ENCODE measurements around the gene USP37. TPM values are rescaled to one million over a fixed set of nuclear protein-coding genes. Genes with fewer than 3 reads are reported as not detected.

USP37 gene
- total RNA-seq, 1 experiment from 2014 or later = 23.5 TPM

- Histone ChIP-seq H3K4me2 (ENCODE audit: low read length) (no peak overlapping the region), H3K36me3 (ENCODE audit: control insufficient read depth in 1 of 2, insufficient read depth in 2 of 2, low read length in 2 of 2) (no peaks in the 10 kb centered on the region), H4K20me1 (ENCODE audit: insufficient read depth) (no peaks in the 10 kb centered on the region), H3K9ac (ENCODE audit: low read length) (no peak overlapping the region), H3K27me3 (ENCODE audit: insufficient read depth, low read length) (no peaks in the 10 kb centered on the region), H3K79me2 (ENCODE audit: insufficient read depth, low read length) (no peaks in the 10 kb centered on the region), H3K4me1 (ENCODE audit: control insufficient read depth in 1 of 2, insufficient read depth in 2 of 2, low read length in 2 of 2) (peaks cover 0 to 3% of the 10 kb centered on the region in 2 experiments; a peak in 1 of 4 replicates), H3K4me3 (replicated peaks in 1 of 2; ENCODE audit: low read depth in 1 of 2, low read length in 2 of 2) (no peak overlapping the region), H3K9me2 (ENCODE audit: insufficient read depth) (no peaks in the 10 kb centered on the region), H3K9me3 (ENCODE audit: control insufficient read depth in 1 of 2, insufficient read depth in 1 of 2, low read depth in 1 of 2, low read length in 2 of 2) (no peaks in the 10 kb centered on the region), H3K27ac (ENCODE audit: low read depth, low read length) (no peak overlapping the region), H2AFZ (ENCODE audit: low read depth, low read length, poor library complexity, severe bottlenecking) (no peak overlapping the region)
- RAD21 ChIA-PET (ENCODE audit: low non-redundant PET in 1 of 2, low total read pairs in 2 of 2, uncharacterized antibody in 2 of 2, unreplicated experiment in 2 of 2) = no interaction called here
- no TSS peak for BruUV-seq (replicated peaks)
- TF ChIP-seq ZBTB33 (IDR thresholded peaks at IDR 0.05; ENCODE audit: extremely low read depth, insufficient replicate concordance, low read length) = no peak
- TF ChIP-seq, protein P1, sequence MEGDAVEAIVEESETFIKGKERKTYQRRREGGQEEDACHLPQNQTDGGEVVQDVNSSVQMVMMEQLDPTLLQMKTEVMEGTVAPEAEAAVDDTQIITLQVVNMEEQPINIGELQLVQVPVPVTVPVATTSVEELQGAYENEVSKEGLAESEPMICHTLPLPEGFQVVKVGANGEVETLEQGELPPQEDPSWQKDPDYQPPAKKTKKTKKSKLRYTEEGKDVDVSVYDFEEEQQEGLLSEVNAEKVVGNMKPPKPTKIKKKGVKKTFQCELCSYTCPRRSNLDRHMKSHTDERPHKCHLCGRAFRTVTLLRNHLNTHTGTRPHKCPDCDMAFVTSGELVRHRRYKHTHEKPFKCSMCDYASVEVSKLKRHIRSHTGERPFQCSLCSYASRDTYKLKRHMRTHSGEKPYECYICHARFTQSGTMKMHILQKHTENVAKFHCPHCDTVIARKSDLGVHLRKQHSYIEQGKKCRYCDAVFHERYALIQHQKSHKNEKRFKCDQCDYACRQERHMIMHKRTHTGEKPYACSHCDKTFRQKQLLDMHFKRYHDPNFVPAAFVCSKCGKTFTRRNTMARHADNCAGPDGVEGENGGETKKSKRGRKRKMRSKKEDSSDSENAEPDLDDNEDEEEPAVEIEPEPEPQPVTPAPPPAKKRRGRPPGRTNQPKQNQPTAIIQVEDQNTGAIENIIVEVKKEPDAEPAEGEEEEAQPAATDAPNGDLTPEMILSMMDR (IDR thresholded peaks at IDR 0.05 in 2 of 3, conservative IDR thresholded peaks at IDR 0.05 in 1 of 3; ENCODE audit: borderline replicate concordance in 1 of 3, insufficient read depth in 1 of 3, low read depth in 2 of 3, low read length in 2 of 3) = no peak
- TF ChIP-seq REST (IDR thresholded peaks at IDR 0.05; ENCODE audit: low read depth) = no peak
- TF ChIP-seq, protein P2, sequence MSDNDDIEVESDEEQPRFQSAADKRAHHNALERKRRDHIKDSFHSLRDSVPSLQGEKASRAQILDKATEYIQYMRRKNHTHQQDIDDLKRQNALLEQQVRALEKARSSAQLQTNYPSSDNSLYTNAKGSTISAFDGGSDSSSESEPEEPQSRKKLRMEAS (IDR thresholded peaks at IDR 0.05) = no peak
- TF ChIP-seq TCF7L2 (IDR thresholded peaks at IDR 0.05; ENCODE audit: borderline replicate concordance, extremely low read depth, insufficient read depth, insufficient read length) = no peak
- no peak for TF ChIP-seq YY1 (IDR thresholded peaks at IDR 0.05; ENCODE audit: extremely low read depth, insufficient replicate concordance, low read depth, low read length)
- no peak for TF ChIP-seq RAD21 (IDR thresholded peaks at IDR 0.05; ENCODE audit: low read depth)
- TF ChIP-seq EZH2phosphoT487 (IDR thresholded peaks at IDR 0.05; ENCODE audit: borderline replicate concordance) = no peak
- no peak for TF ChIP-seq ELF1 (IDR thresholded peaks at IDR 0.05; ENCODE audit: borderline replicate concordance, low read depth)
- no peak for TF ChIP-seq FOSL1 (IDR thresholded peaks at IDR 0.05; ENCODE audit: low read depth)
- TF ChIP-seq EGR1 (IDR thresholded peaks at IDR 0.05; ENCODE audit: low read depth) = no peak
- TF ChIP-seq CEBPB (IDR thresholded peaks at IDR 0.05; ENCODE audit: low read depth) = no peak
- TF ChIP-seq CBX3 (IDR thresholded peaks at IDR 0.05; ENCODE audit: low read depth) = no peak
- no peak for TF ChIP-seq SIN3A (IDR thresholded peaks at IDR 0.05; ENCODE audit: low read depth)
- TF ChIP-seq JUND (IDR thresholded peaks at IDR 0.05) = no peak
- no peak for TF ChIP-seq ZNF274 (IDR thresholded peaks at IDR 0.05; ENCODE audit: low read depth, low read length)
- no peak for TF ChIP-seq POLR2A (IDR thresholded peaks at IDR 0.05; ENCODE audit: borderline replicate concordance, extremely low read depth, insufficient read depth, insufficient read length)
- TF ChIP-seq POLR2AphosphoS5 (IDR thresholded peaks at IDR 0.05; ENCODE audit: low read depth, low read length) = no peak
- no peak for TF ChIP-seq SP1 (IDR thresholded peaks at IDR 0.05; ENCODE audit: low read depth)
- no peak for TF ChIP-seq SRF (IDR thresholded peaks at IDR 0.05; ENCODE audit: low read depth)
- DNase-seq (ENCODE audit: low read depth, low spot score) (no peak), ATAC-seq (peak; percentile 45; the same call in 1 of the 2 replicates)
- POLR2A ChIA-PET = interaction anchor here (0.7 kb wide), 1 partner anchor 37 kb away, joined by 4 read pairs; no protein-coding TSS in a partner anchor
- intact Hi-C loops (cut with micrococcal nuclease) = no loop called here
- CTCF ChIA-PET = no interaction called here
Measured at GRCh38 chr2:218429911-218430692, 138.0 kb downstream of the USP37 start.

Measured in HCT116 (cell line).